ENCODE measurements around the gene ST13.
"Not testable (repeated sequence)": the region's sequence is repeated elsewhere in the genome, so short reads cannot be mapped to it uniquely, and the experiment has no call there.

The ST13 gene

GRCh38 chr22:40838486-40838885 lies 18.0 kb downstream of the ST13 start:
- DNase-seq (ENCODE audit: low spot score): no peak

- no peak for DNase-seq (ENCODE audit: low spot score)
These were observed 21.8 kb downstream of the ST13 start for GRCh38 chr22:40834619-40835018.

- no peak for DNase-seq (ENCODE audit: low spot score)
These were observed 27.3 kb downstream of the ST13 start for GRCh38 chr22:40829131-40829530.

GRCh38 chr22:40826984-40827741 lies 29.3 kb downstream of the ST13 start:
- DNase-seq (ENCODE audit: low spot score): no peak

GRCh38 chr22:40826292-40826691 lies 30.1 kb downstream of the ST13 start:
- DNase-seq (ENCODE audit: low spot score): not testable (repeated sequence)

- no peak for DNase-seq (ENCODE audit: low spot score)
These were observed 33.0 kb downstream of the ST13 start for GRCh38 chr22:40823426-40823825.

- no peak for DNase-seq (ENCODE audit: low spot score)
These were observed 36.8 kb downstream of the ST13 start for GRCh38 chr22:40819599-40820140.

- peak; percentile 88 for DNase-seq (ENCODE audit: low spot score)
These were observed 37.5 kb downstream of the ST13 start, which contains the start of gene SLC25A17 for GRCh38 chr22:40818747-40819598. TSS of gene SLC25A17 (minus strand) at chr22:40819346. CDS start at chr22:40819248, 98 bp downstream.

- DNase-seq (ENCODE audit: low spot score): no peak
These were observed 38.2 kb downstream of the ST13 start for GRCh38 chr22:40818192-40818746.

GRCh38 chr22:40817737-40818136 lies 38.7 kb downstream of the ST13 start:
- no peak for DNase-seq (ENCODE audit: low spot score)

GRCh38 chr22:40813912-40814315 lies 42.5 kb downstream of the ST13 start:
- DNase-seq (ENCODE audit: low spot score): no peak

GRCh38 chr22:40808018-40808841 lies 48.2 kb downstream of the ST13 start:
- no peak for DNase-seq (ENCODE audit: low spot score)

GRCh38 chr22:40806711-40807110 lies 49.7 kb downstream of the ST13 start:
- no peak for DNase-seq (ENCODE audit: low spot score)

- no peak for DNase-seq (ENCODE audit: low spot score)
These were observed 50.7 kb downstream of the ST13 start for GRCh38 chr22:40805699-40806203.

- DNase-seq (ENCODE audit: low spot score): no peak
These were observed 51.2 kb downstream of the ST13 start for GRCh38 chr22:40805239-40805638.

- DNase-seq (ENCODE audit: low spot score): no peak
These were observed 53.1 kb downstream of the ST13 start for GRCh38 chr22:40803321-40803720.

GRCh38 chr22:40799008-40799407 lies 57.4 kb downstream of the ST13 start:
- no peak for DNase-seq (ENCODE audit: low spot score)

- no peak for DNase-seq (ENCODE audit: low spot score)
These were observed 59.0 kb downstream of the ST13 start for GRCh38 chr22:40797427-40797826.

GRCh38 chr22:40792451-40792850 lies 64.0 kb downstream of the ST13 start:
- no peak for DNase-seq (ENCODE audit: low spot score)

- DNase-seq (ENCODE audit: low spot score): no peak
These were observed 65.2 kb downstream of the ST13 start for GRCh38 chr22:40791241-40791640.

GRCh38 chr22:40789131-40789530 lies 67.3 kb downstream of the ST13 start:
- no peak for DNase-seq (ENCODE audit: low spot score)

Data from putamen (tissue), 1 donor.